OCI-LY1 (cell line): ENCODE measurements around the gene RAI1.

Experiments used
- H2AFZ ChIP-seq: fragments of 200-600 bp; sonication (generic), shearing (Covaris generic); 2 replicates; pipeline ENCODE4 v1.6.0; 2014; ENCODE audit warnings: antibody characterized with exemption, mild to moderate bottlenecking, low read length
- H3F3A ChIP-seq: fragments of 200-600 bp; sonication (generic), shearing (Covaris generic); 2 replicates; pipeline ENCODE4 v1.6.0; 2014; ENCODE audit warnings: mild to moderate bottlenecking, antibody characterized with exemption, low read length, moderate library complexity; ENCODE audit not compliant: insufficient read depth
- H3K27ac ChIP-seq: fragments of 200-600 bp; sonication (generic); 2 replicates; pipeline ENCODE4 v1.5.1; 2014; ENCODE audit warnings: low read length, mixed run types, mild to moderate bottlenecking, low read depth; ENCODE audit not compliant: poor library complexity, severe bottlenecking
- H3K27me3 ChIP-seq: fragments of 200-600 bp; sonication (generic); 2 replicates; pipeline ENCODE4 v1.6.0; 2014; ENCODE audit warnings: antibody characterized with exemption, mild to moderate bottlenecking, low read length, moderate library complexity; ENCODE audit not compliant: insufficient read depth
- H3K36me3 ChIP-seq: fragments of 200-600 bp; sonication (generic); 2 replicates; pipeline ENCODE4 v1.6.1; 2014; ENCODE audit warnings: mild to moderate bottlenecking, antibody characterized with exemption, low read length, moderate library complexity, mixed read lengths; ENCODE audit not compliant: insufficient read depth
- H3K4me1 ChIP-seq: fragments of 200-600 bp; sonication (generic); 2 replicates; pipeline ENCODE4 v1.5.1; 2014; ENCODE audit warnings: mild to moderate bottlenecking, low read length, moderate library complexity; ENCODE audit not compliant: insufficient read depth, severe bottlenecking
- H3K4me2 ChIP-seq: fragments of 200-600 bp; sonication (generic), shearing (Covaris generic); 2 replicates; pipeline ENCODE4 v1.6.1; 2014; ENCODE audit warnings: low read length
- H3K4me3 ChIP-seq: fragments of 200-600 bp; sonication (generic); 2 replicates; pipeline ENCODE4 v1.5.1; 2014; ENCODE audit warnings: low read length, low read depth, mild to moderate bottlenecking, mixed read lengths; ENCODE audit not compliant: poor library complexity, severe bottlenecking
- H3K79me2 ChIP-seq: fragments of 200-600 bp; shearing (Covaris generic); 2 replicates; pipeline ENCODE4 v1.6.1; 2016; ENCODE audit warnings: mixed run types, low read length, mixed read lengths; ENCODE audit not compliant: insufficient read depth
- H3K9ac ChIP-seq: fragments of 200-600 bp; sonication (generic), shearing (Covaris generic); 2 replicates; pipeline ENCODE4 v1.6.1; 2014; ENCODE audit warnings: mild to moderate bottlenecking, low read length, mixed read lengths
- H3K9me2 ChIP-seq: fragments of 200-600 bp; sonication (generic), shearing (Covaris generic); 2 replicates; pipeline ENCODE4 v1.6.1; 2014; ENCODE audit warnings: low read depth, mild to moderate bottlenecking, low read length, mixed read lengths
- H3K9me3 ChIP-seq: fragments of 200-600 bp; shearing (Covaris generic); 2 replicates; pipeline ENCODE4 v1.6.1; 2014; ENCODE audit warnings: low read length, mixed read lengths
- H4K20me1 ChIP-seq: fragments of 200-600 bp; sonication (generic), shearing (Covaris generic); 2 replicates; pipeline ENCODE4 v1.6.0; 2016; ENCODE audit warnings: mild to moderate bottlenecking, low read length; ENCODE audit not compliant: insufficient read depth
- CTCF ChIP-seq: fragments of 200-600 bp; sonication (generic), shearing (Covaris generic); IDR thresholded peaks from 2 replicates; pipeline ENCODE4 v1.5.1; 2017; ENCODE audit warnings: mild to moderate bottlenecking, antibody characterized with exemption, low read length, moderate library complexity, mixed read lengths
- EZH2 ChIP-seq: fragments of 200-600 bp; sonication (generic), shearing (Covaris generic); IDR thresholded peaks from 2 replicates; pipeline ENCODE4 v1.8.0; 2017; ENCODE audit warnings: borderline replicate concordance, mixed run types, mild to moderate bottlenecking, antibody characterized with exemption, low read length, moderate library complexity, mixed read lengths

RAI1 gene

GRCh38 chr17:17849147-17849820 lies 168.0 kb downstream of the RAI1 start:
- Histone ChIP-seq H3K4me2 (no peak overlapping the region), H2AFZ (no peak overlapping the region), H3K27ac (peak overlapping the region; percentile 12), H3K27me3 (no peaks in the 10 kb centered on the region), H4K20me1 (no peaks in the 10 kb centered on the region), H3K79me2 (no peaks in the 10 kb centered on the region), H3K9me2 (no peaks in the 10 kb centered on the region), H3K36me3 (no peaks in the 10 kb centered on the region), H3K9me3 (no peaks in the 10 kb centered on the region), H3F3A (no peaks in the 10 kb centered on the region), H3K4me1 (peaks cover 19% of the 10 kb centered on the region), H3K4me3 (no peak overlapping the region), H3K9ac (no peak overlapping the region; the same call in 1 of the 2 replicates)
- TF ChIP-seq CTCF (no peak), EZH2 (no peak)

- Histone ChIP-seq H3K9me3 (no peaks in the 10 kb centered on the region), H3K9me2 (no peaks in the 10 kb centered on the region), H3K9ac (no peak overlapping the region; the same call in 1 of the 2 replicates), H3K4me3 (no peak overlapping the region), H3K27ac (peak overlapping the region; percentile 12), H3K4me2 (no peak overlapping the region), H3K27me3 (no peaks in the 10 kb centered on the region), H3K79me2 (no peaks in the 10 kb centered on the region), H3F3A (no peaks in the 10 kb centered on the region), H3K4me1 (peaks cover 19% of the 10 kb centered on the region), H4K20me1 (no peaks in the 10 kb centered on the region), H2AFZ (no peak overlapping the region), H3K36me3 (no peaks in the 10 kb centered on the region)
- TF ChIP-seq EZH2, result no peak
- TF ChIP-seq CTCF, result peak; percentile 46
These were observed 168.7 kb downstream of the RAI1 start for GRCh38 chr17:17849845-17850373.

GRCh38 chr17:17851103-17852002 lies 170.1 kb downstream of the RAI1 start:
- Histone ChIP-seq H3K9me2 (no peaks in the 10 kb centered on the region), H3K9me3 (no peaks in the 10 kb centered on the region), H3K27ac (no peak overlapping the region), H3F3A (no peaks in the 10 kb centered on the region), H3K27me3 (no peaks in the 10 kb centered on the region), H3K9ac (no peak overlapping the region), H3K4me3 (no peak overlapping the region), H3K36me3 (no peaks in the 10 kb centered on the region), H3K4me1 (peaks cover 19% of the 10 kb centered on the region), H3K79me2 (no peaks in the 10 kb centered on the region), H2AFZ (no peak overlapping the region), H4K20me1 (no peaks in the 10 kb centered on the region), H3K4me2 (no peak overlapping the region)
- TF ChIP-seq CTCF (no peak), EZH2 (no peak)
